IMR-90 (cell line): ENCODE measurements around the gene EZR.

Experiments used
- CEBPB ChIP-seq: IDR thresholded peaks from 2 replicates; pipeline ENCODE4 v1.6.1; 2012; ENCODE audit warnings: low read depth, low read length, improper control_type of control experiment
- FOS ChIP-seq: fragments of 150-350 bp; IDR thresholded peaks from 2 replicates; pipeline ENCODE4 v1.6.1; 2016; ENCODE audit warnings: low read depth, low read length
- MAFK ChIP-seq: IDR thresholded peaks from 2 replicates; pipeline ENCODE4 v1.6.1; 2012; ENCODE audit warnings: low read depth, low read length, improper control_type of control experiment
- MAZ ChIP-seq: IDR thresholded peaks from 2 replicates; pipeline ENCODE4 v1.6.1; 2012; ENCODE audit warnings: low read depth, mild to moderate bottlenecking, low read length, improper control_type of control experiment, moderate library complexity, borderline replicate concordance
- MXI1 ChIP-seq: IDR thresholded peaks from 2 replicates; pipeline ENCODE4 v1.6.1; 2012; ENCODE audit warnings: low read depth, mild to moderate bottlenecking, low read length, moderate library complexity, borderline replicate concordance
- NFE2L2 ChIP-seq: fragments of 150-350 bp; IDR thresholded peaks from 2 replicates; pipeline ENCODE4 v1.6.1; 2016; ENCODE audit warnings: low read depth, mild to moderate bottlenecking, low read length
- POLR2A ChIP-seq: IDR thresholded peaks from 2 replicates; pipeline ENCODE4 v1.6.1; 2012; ENCODE audit warnings: mild to moderate bottlenecking, low read depth, low read length
- RFX5 ChIP-seq: IDR thresholded peaks from 2 replicates; pipeline ENCODE4 v1.8.0; 2012; ENCODE audit warnings: low read depth, mild to moderate bottlenecking, low read length, moderate library complexity
- SMC3 ChIP-seq: fragments of 150-350 bp; IDR thresholded peaks from 2 replicates; pipeline ENCODE4 v1.6.1; 2016; ENCODE audit warnings: low read depth, mild to moderate bottlenecking, antibody characterized with exemption, low read length, moderate library complexity
- TF ChIP-seq, protein P1 (sequence below): conservative IDR thresholded peaks from 2 replicates; pipeline ENCODE4 v1.5.1; 2012; ENCODE audit warnings: mild to moderate bottlenecking, low read depth, low read length, improper control_type of control experiment
- TF ChIP-seq, protein P2 (sequence below): fragments of 150-350 bp; IDR thresholded peaks from 2 replicates; pipeline ENCODE4 v1.6.1; 2017; ENCODE audit warnings: mild to moderate bottlenecking, antibody characterized with exemption, low read length, low read depth
- TF ChIP-seq, protein P3 (sequence below): fragments of 150-350 bp; IDR thresholded peaks from 2 replicates; pipeline ENCODE4 v1.6.1; 2016; ENCODE audit warnings: low read depth, mild to moderate bottlenecking, low read length, moderate library complexity, borderline replicate concordance

DNA sequence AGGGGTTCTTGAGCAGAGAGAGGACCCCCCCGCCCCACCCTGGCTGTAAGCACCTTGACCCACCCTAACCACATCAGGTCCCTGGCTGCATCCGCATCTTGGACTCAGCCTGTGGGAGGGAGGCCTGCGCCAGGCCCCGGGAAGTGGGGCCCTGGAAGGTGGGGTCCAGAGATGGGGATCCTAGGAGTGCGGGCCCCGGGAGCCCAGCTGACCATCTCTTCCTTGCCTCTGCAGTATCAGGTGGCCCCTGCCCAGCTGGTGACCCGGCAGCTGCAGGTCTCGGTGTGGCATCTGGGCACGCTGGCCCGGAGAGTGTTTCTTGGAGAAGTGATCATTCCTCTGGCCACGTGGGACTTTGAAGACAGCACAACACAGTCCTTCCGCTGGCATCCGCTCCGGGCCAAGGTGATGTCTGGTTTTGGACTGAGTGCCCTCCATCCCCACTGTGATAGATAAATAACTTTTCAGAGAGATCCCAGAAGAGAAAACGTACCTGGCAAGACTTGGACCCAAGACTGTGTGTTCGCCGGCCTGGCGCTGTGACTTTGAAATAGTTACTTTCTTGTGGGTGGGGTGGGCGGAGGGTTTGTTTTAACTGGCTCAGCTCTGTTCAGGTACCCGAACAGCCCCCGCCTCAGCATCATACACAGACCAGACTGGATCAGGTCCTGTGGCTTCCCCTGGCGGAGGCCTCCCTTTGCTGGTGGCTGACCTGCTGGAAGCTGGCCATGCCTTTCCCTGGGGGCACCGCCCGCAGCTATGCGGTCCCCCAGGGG lies 62.0 kb downstream of the EZR start:
- no peak for TF ChIP-seq RFX5
- no peak for TF ChIP-seq NFE2L2
- TF ChIP-seq, protein P1, sequence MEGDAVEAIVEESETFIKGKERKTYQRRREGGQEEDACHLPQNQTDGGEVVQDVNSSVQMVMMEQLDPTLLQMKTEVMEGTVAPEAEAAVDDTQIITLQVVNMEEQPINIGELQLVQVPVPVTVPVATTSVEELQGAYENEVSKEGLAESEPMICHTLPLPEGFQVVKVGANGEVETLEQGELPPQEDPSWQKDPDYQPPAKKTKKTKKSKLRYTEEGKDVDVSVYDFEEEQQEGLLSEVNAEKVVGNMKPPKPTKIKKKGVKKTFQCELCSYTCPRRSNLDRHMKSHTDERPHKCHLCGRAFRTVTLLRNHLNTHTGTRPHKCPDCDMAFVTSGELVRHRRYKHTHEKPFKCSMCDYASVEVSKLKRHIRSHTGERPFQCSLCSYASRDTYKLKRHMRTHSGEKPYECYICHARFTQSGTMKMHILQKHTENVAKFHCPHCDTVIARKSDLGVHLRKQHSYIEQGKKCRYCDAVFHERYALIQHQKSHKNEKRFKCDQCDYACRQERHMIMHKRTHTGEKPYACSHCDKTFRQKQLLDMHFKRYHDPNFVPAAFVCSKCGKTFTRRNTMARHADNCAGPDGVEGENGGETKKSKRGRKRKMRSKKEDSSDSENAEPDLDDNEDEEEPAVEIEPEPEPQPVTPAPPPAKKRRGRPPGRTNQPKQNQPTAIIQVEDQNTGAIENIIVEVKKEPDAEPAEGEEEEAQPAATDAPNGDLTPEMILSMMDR = no peak
- no peak for TF ChIP-seq MAZ
- no peak for TF ChIP-seq MXI1
- no peak for TF ChIP-seq CEBPB
- TF ChIP-seq SMC3 = no peak
- no peak for TF ChIP-seq POLR2A
- no peak for TF ChIP-seq MAFK
- TF ChIP-seq, protein P2, sequence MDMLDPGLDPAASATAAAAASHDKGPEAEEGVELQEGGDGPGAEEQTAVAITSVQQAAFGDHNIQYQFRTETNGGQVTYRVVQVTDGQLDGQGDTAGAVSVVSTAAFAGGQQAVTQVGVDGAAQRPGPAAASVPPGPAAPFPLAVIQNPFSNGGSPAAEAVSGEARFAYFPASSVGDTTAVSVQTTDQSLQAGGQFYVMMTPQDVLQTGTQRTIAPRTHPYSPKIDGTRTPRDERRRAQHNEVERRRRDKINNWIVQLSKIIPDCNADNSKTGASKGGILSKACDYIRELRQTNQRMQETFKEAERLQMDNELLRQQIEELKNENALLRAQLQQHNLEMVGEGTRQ = no peak
- TF ChIP-seq, protein P3, sequence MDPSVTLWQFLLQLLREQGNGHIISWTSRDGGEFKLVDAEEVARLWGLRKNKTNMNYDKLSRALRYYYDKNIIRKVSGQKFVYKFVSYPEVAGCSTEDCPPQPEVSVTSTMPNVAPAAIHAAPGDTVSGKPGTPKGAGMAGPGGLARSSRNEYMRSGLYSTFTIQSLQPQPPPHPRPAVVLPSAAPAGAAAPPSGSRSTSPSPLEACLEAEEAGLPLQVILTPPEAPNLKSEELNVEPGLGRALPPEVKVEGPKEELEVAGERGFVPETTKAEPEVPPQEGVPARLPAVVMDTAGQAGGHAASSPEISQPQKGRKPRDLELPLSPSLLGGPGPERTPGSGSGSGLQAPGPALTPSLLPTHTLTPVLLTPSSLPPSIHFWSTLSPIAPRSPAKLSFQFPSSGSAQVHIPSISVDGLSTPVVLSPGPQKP = no peak
- no peak for TF ChIP-seq FOS
